Testis (tissue), 3 donors: ENCODE measurements around the gene SLC2A5. TPM values are rescaled to one million over a fixed set of nuclear protein-coding genes. Genes with fewer than 3 reads are reported as not detected.

Experiments
- DNase-seq: peaks from one replicate; pipeline ENCODE4 v3.0.0-alpha.2; 2019
- H3K27ac ChIP-seq, 2 donors: fragments of 200-600 bp; sonication (generic); one replicate each; pipeline ENCODE4 v1.5.1; 2019
- H3K27me3 ChIP-seq: fragments of 200-600 bp; sonication (generic); one replicate; pipeline ENCODE4 v1.5.1; 2019
- H3K36me3 ChIP-seq: fragments of 200-600 bp; sonication (generic); one replicate; pipeline ENCODE4 v1.5.1; 2017; ENCODE audit warnings: low read depth; ENCODE audit errors: missing control alignments
- H3K4me1 ChIP-seq: fragments of 200-600 bp; sonication (generic); one replicate; pipeline ENCODE4 v1.5.1; 2019
- H3K4me3 ChIP-seq, 2 donors: fragments of 200-600 bp; sonication (generic); one replicate each; pipeline ENCODE4 v1.5.1; 2017 to 2019
- H3K9me3 ChIP-seq: fragments of 200-600 bp; sonication (generic); one replicate; pipeline ENCODE4 v1.5.1; 2017
- POLR2A ChIP-seq: fragments of 450-650 bp; IDR thresholded peaks from one replicate; pipeline ENCODE4 v1.6.1; 2017; ENCODE audit warnings: antibody characterized with exemption, mild to moderate bottlenecking, moderate library complexity
- WGBS, 2 donors: methylation state at CpG; one replicate each; pipeline ENCODE4 v1.1.5; 2018; 5-methylcytosine and 5-hydroxymethylcytosine counted together
- intact Hi-C: fragments of 100-400 bp; cut with DNase I; formaldehyde crosslinking; loops from one replicate; pipeline ENCODE4 v1.15.1; 2023; ENCODE audit warnings: low total_unique reads
- polyA plus RNA-seq: library from polyadenylated mRNA; stranded (reverse); fragments of 350-450 nt; fragmentation: Illumina TruSeq; extraction: RNeasy Lipid Tissue Mini Kit (QIAGEN cat#74804); gene quantifications from one replicate; pipeline ENCODE4 v1.2.3, GENCODE V29; 2014; ENCODE audit warnings: low read depth, low replicate concordance; ENCODE audit not compliant: insufficient read depth
- total RNA-seq, 2 donors: library from RNA; depleted of rRNA; stranded (reverse); fragments of >200 nt; gene quantifications; one replicate each; pipeline ENCODE4 v1.2.3, GENCODE V29; 2016
- TF ChIP-seq, protein P1 (sequence below), 3 experiments: fragments of 450-650 bp in 2 of 3; fragments of 200-600 bp in 1 of 3; sonication (generic) in 1 of 3; IDR thresholded peaks; one replicate each; pipeline ENCODE4 v1.5.1; 2016 to 2019; ENCODE audit warnings: antibody characterized with exemption in 3 of 3, mild to moderate bottlenecking in 2 of 3, moderate library complexity in 1 of 3

SLC2A5 gene
- total and polyA plus RNA-seq, 3 donors from 2014 or later: 74.1 to 230 (median 90.5) TPM

DNA sequence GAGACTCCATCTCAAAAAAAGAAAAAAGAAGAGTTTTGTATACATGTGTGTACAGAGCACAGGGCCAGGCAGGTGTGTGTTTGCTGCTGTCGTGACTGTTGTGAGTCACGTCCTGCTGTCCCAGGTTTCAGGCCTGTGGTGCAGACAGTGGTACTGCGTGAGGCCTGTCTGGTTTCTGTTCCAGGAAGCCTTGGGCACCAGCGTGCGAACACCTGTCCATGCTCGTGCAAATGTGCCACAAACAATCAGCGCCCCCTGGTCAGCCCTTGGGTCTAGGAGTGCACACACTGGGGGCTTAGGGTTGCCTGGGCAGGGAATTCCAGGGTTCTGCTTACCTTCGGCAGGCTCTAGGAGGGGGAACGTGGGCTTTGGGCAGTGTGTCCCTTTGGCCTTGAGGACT is 42.5 kb upstream of the SLC2A5 start:
- DNase-seq: no peak
- Histone ChIP-seq H3K9me3 (no peaks in the 10 kb centered on the region), H3K36me3 (no peaks in the 10 kb centered on the region), H3K4me1 (peaks cover 10% of the 10 kb centered on the region), H3K27me3 (no peaks in the 10 kb centered on the region), H3K27ac (no peak overlapping the region), H3K4me3 (no peak overlapping the region)
- intact Hi-C loops: loop anchor here (5.0 kb wide), 1 partner anchor 85 kb away; no protein-coding TSS in a partner anchor
- TF ChIP-seq POLR2A: no peak
- TF ChIP-seq, protein P1, sequence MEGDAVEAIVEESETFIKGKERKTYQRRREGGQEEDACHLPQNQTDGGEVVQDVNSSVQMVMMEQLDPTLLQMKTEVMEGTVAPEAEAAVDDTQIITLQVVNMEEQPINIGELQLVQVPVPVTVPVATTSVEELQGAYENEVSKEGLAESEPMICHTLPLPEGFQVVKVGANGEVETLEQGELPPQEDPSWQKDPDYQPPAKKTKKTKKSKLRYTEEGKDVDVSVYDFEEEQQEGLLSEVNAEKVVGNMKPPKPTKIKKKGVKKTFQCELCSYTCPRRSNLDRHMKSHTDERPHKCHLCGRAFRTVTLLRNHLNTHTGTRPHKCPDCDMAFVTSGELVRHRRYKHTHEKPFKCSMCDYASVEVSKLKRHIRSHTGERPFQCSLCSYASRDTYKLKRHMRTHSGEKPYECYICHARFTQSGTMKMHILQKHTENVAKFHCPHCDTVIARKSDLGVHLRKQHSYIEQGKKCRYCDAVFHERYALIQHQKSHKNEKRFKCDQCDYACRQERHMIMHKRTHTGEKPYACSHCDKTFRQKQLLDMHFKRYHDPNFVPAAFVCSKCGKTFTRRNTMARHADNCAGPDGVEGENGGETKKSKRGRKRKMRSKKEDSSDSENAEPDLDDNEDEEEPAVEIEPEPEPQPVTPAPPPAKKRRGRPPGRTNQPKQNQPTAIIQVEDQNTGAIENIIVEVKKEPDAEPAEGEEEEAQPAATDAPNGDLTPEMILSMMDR (IDR thresholded peaks at IDR 0.05): no peak
- 93 to 96% methylated on average over 9 of the region's 9 CpGs for WGBS, 2 donors

DNA sequence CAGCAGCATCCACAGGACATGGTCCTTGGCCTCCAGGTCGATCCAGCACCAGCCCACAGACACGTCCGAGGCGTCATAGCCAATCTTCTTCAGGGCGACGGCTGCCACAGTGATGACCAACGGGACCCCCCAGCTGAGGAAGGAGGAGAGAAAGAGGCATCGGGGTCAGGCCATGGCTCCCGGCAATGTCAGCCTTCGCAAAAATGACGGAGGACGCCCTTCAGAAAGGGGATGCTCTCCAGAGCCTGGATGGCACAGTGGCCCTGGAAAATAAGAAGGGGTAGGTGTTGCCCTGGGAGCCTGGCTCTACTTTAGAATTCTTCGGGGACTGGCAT is 41.9 kb upstream of the SLC2A5 start:
- DNase-seq: no peak
- Histone ChIP-seq H3K36me3 (no peaks in the 10 kb centered on the region), H3K9me3 (no peaks in the 10 kb centered on the region), H3K27me3 (no peaks in the 10 kb centered on the region), H3K4me3 (no peak overlapping the region), H3K27ac (no peak overlapping the region), H3K4me1 (peaks cover 11% of the 10 kb centered on the region)
- intact Hi-C loops: loop anchor here (5.0 kb wide), 1 partner anchor 86 kb away; no protein-coding TSS in a partner anchor
- 87 to 89% methylated on average over 8 to 13 of the region's 13 CpGs for WGBS, 2 donors
- TF ChIP-seq POLR2A: no peak
- TF ChIP-seq, protein P1 (IDR thresholded peaks at IDR 0.05): no peak

DNA sequence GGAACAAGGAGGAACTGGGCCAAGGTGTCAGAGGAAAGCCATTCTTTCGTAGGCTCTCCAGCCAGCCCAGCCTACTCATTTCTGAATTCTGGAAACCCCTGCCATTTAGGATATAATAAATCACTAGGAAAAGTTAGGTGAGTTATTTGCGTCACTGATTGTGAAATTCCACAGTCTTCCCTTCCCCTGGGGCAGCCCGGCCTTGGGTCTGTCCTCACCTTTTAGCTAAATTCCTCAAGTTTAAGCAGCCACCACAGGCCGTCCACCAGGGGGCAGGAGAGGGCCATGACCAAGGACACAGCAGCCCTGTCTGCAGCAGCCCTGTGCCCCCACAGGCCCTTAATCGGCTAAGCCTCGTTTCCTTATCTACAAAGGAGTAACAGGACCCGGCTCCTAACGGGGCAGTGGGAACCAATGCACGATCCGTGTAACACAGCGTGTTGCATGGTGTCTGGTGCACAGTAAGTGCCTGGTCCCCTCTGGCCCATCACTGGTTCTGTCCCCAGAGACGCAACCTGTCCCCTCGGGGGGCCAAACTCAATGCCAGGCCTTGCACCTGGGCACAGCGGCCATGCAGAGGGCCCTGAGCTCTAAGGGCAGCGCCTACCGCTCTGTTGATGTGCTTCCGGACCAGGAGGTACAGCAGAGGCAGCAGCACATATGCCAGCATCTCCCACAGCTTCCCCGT is 41.4 kb upstream of the SLC2A5 start:
- intact Hi-C loops: loop anchor here (5.0 kb wide), 1 partner anchor 86 kb away; no protein-coding TSS in a partner anchor
- WGBS, 2 donors: 40 to 55% methylated on average over 10 to 18 of the region's 18 CpGs
- DNase-seq: peak; percentile 96
- H3K27me3 ChIP-seq: no peaks in the 10 kb centered on the region
- H3K4me1 ChIP-seq: peaks cover 11% of the 10 kb centered on the region
- TF ChIP-seq POLR2A: no peak
- TF ChIP-seq, protein P1 (IDR thresholded peaks at IDR 0.05): peak; percentile 89 to 95 (median 93)
- no peaks in the 10 kb centered on the region for H3K9me3 ChIP-seq
- H3K27ac ChIP-seq: no peak overlapping the region
- no peaks in the 10 kb centered on the region for H3K36me3 ChIP-seq
- H3K4me3 ChIP-seq: no peak overlapping the region

DNA sequence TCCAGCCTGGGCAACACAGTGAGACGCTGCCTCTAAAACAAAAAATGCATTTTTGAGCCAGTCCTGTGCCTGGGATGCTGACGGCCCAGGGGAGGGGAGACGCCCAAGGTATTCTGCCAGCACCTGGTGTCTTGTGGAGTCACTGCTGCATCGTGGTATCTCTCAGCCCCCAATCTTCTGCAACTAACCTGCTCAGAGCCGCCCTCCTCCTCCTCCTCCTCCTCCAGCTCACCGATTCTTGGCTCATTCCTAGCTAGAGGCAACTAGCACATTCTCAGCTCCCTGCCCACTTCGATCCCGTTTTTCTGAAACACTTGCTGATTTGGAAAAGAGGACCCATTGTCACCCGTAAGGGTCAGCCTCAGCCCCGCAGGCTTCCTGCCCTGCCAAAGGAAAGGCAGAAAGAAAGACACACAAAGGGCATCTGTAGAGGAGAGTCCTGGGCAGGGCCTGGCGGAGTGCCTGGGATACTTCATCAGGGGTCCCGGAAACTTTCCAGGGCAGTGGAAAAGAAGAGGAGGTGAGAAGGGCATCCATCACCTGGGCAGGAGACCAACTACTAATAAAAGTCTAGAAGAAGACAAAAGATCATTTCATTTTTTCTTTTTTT is 38.7 kb upstream of the SLC2A5 start:
- Histone ChIP-seq H3K4me3 (no peak overlapping the region), H3K27me3 (no peaks in the 10 kb centered on the region), H3K36me3 (no peaks in the 10 kb centered on the region), H3K4me1 (peaks cover 11% of the 10 kb centered on the region), H3K27ac (no peak overlapping the region), H3K9me3 (no peaks in the 10 kb centered on the region)
- no peak for DNase-seq
- intact Hi-C loops: no loop called here
- no peak for TF ChIP-seq POLR2A
- TF ChIP-seq, protein P1 (IDR thresholded peaks at IDR 0.05): no peak
- 66 to 77% methylated on average over 11 to 12 of the region's 12 CpGs for WGBS, 2 donors
